ENCODE measurements around the gene NELFE.
"Not testable (repeated sequence)": the region's sequence is repeated elsewhere in the genome, so short reads cannot be mapped to it uniquely, and the experiment has no call there.

NELFE gene

DNA sequence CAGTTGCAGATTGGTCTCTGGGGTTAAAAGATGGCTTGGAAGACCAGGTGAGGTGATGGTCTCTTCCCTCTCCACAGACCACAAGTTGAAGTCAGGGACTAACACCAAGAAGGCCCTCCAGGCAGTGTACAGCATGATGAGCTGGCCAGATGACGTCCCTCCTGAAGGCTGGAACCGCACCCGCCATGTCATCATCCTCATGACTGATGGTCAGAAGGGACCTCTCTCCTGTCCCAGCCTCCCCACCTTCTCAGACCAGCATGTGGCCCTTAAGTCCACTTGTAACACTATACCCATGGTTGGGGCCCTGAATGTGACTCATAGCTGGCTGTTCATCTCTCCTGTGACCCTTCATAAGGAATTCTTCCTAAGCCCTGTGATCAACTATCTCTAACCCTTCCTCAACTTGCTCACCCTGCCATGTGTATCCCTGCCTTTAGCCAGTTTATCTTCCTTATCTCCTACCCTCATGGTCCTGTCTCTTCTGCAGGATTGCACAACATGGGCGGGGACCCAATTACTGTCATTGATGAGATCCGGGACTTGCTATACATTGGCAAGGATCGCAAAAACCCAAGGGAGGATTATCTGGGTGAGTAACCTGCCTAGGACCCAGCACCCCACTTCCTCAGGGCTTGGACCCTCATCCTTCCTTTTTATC lies 9.9 kb downstream of the NELFE start:
- no peak for DNase-seq (ENCODE audit: low spot score)

DNA sequence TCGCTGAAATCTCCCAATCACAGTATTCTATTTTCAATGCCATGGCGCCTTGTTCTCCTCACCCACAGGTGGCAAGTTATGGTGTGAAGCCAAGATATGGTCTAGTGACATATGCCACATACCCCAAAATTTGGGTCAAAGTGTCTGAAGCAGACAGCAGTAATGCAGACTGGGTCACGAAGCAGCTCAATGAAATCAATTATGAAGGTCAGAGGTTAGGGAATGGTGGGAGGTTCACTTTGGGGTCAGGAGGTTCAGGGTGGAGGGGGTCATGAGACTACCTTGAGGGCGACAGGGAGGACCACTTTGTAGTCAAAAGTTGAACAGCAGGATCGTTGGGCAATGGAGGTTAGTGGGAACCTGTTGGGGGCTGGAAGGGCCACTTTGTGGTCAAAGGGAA lies 10.5 kb downstream of the NELFE start:
- DNase-seq (ENCODE audit: low spot score), result no peak

DNA sequence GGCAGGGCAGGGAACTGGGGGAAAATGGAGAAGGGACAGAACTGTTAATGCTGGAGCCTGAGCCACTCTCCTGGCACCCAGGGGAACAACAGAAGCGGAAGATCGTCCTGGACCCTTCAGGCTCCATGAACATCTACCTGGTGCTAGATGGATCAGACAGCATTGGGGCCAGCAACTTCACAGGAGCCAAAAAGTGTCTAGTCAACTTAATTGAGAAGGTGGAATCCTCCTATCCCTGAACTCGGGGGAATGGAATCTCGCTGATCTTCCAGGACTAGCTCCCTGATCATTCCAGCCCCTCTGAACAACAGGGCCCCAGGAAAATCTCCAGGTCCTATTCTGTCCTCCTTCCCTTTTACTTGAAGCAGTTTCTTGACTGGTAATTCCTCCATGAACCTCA lies 10.9 kb downstream of the NELFE start:
- no peak for DNase-seq (ENCODE audit: low spot score)

DNA sequence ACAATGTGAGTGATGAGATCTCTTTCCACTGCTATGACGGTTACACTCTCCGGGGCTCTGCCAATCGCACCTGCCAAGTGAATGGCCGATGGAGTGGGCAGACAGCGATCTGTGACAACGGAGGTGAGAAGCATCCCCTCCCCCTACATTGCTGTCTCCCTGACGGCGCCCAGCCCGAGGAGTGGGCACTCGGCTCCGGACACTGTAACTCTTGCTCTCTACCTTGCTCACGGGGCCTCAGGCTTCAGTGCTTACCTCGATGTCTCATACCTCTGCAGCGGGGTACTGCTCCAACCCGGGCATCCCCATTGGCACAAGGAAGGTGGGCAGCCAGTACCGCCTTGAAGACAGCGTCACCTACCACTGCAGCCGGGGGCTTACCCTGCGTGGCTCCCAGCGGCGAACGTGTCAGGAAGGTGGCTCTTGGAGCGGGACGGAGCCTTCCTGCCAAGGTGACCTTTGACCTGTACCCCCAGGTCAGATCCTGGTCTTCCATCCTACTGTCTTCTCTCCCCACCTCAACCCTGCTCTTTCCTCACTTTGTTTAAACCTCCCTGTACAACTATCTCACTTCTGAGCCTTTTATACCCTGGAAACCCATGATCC lies 11.6 kb downstream of the NELFE start:
- DNase-seq (ENCODE audit: low spot score), result no peak

DNA sequence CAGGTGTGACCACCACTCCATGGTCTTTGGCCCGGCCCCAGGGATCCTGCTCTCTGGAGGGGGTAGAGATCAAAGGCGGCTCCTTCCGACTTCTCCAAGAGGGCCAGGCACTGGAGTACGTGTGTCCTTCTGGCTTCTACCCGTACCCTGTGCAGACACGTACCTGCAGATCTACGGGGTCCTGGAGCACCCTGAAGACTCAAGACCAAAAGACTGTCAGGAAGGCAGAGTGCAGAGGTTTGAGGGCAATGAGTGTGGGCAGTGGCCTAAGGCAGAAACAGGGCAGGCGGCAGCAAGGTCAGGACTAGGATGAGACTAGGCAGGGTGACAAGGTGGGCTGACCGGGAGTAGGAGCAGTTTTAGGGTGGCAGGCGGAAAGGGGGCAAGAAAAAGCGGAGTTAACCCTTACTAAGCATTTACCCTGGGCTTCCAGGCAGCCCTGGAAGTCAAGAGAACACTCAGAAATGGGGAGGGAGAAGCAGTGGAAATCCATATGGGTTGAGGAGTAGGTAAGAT lies 12.3 kb downstream of the NELFE start:
- DNase-seq (ENCODE audit: low spot score), result no peak

DNA sequence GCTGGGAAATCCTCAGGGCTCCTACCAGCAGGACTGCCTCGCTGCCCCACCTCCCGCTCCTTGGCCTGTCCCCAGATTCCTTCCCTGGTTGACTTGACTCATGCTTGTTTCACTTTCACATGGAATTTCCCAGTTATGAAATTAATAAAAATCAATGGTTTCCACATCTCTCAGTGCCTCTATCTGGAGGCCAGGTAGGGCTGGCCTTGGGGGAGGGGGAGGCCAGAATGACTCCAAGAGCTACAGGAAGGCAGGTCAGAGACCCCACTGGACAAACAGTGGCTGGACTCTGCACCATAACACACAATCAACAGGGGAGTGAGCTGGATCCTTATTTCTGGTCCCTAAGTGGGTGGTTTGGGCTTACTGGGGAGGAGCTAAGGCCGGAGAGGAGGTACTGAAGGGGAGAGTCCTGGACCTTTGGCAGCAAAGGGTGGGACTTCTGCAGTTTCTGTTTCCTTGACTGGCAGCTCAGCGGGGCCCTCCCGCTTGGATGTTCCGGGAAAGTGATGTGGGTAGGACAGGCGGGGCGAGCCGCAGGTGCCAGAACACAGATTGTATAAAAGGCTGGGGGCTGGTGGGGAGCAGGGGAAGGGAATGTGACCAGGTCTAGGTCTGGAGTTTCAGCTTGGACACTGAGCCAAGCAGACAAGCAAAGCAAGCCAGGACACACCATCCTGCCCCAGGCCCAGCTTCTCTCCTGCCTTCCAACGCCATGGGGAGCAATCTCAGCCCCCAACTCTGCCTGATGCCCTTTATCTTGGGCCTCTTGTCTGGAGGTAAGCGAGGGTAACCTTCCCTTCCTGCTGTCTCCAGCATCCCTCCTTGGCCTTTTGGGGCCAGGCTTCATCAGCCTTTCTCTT lies 13.0 kb downstream of the NELFE start, which contains the start of gene CFB:
Gene CFB (plus strand): TSS at position 589 of the 863 bp plus-strand sequence. CDS start 127 bp downstream, at position 716.
- DNase-seq (ENCODE audit: low spot score), result no peak

DNA sequence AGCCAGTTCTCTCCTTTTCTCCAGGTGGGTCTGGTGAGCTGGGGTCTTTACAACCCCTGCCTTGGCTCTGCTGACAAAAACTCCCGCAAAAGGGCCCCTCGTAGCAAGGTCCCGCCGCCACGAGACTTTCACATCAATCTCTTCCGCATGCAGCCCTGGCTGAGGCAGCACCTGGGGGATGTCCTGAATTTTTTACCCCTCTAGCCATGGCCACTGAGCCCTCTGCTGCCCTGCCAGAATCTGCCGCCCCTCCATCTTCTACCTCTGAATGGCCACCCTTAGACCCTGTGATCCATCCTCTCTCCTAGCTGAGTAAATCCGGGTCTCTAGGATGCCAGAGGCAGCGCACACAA lies 13.6 kb downstream of the NELFE start:
- DNase-seq (ENCODE audit: low spot score), result no peak

DNA sequence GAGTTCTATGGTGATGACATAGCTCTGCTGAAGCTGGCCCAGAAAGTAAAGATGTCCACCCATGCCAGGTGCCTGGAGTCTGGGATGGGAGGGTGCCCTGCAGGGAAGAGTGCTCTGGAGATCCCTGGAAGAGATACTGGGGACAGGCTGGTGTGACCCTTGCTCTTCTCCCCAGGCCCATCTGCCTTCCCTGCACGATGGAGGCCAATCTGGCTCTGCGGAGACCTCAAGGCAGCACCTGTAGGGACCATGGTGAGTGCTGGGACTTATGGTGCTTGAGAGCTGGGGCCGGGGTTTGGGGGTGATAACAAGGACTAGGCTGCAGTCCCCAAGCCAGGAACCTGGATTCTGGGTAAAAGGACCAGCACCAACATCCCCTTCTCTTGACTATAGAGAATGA lies 15.0 kb downstream of the NELFE start:
- DNase-seq (ENCODE audit: low spot score), result no peak

DNA sequence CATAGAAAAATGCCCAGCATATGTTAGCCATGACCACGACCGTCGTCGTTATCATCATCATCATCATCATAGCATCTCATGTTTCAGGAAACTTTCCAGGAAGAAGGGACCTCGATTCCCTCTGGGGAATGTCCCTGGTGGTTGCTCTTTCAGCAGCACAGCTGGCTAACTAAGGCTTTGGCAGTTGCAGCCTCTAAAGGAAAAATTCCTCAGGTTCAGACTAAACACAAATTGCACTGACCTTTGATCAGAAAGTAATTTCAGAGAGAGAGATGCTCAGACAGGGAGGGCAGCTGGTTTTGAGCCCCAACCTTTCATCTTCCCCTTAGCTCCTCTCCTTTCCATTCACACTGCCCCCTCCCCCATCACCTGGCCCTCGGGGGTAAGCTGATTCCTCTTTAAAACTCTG lies 18.5 kb downstream of the NELFE start:
- DNase-seq (ENCODE audit: low spot score), result no peak

DNA sequence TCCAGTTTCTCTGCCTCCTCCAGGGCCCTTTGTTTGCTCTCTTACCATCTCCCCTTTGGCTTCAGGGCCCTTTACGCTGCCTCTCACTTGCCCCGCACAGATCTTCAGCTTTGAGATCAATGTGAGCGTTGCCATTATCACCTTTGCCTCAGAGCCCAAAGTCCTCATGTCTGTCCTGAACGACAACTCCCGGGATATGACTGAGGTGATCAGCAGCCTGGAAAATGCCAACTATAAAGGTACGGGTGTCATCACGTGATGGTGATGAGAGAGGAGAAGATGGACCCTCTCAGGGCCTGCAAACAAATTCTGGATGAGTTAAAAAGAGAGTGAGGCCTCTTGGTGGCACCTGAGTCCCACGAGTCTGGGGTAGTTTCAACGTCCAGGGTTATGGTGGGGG lies 22.9 kb downstream of the NELFE start:
- DNase-seq (ENCODE audit: low spot score), result no peak

DNA sequence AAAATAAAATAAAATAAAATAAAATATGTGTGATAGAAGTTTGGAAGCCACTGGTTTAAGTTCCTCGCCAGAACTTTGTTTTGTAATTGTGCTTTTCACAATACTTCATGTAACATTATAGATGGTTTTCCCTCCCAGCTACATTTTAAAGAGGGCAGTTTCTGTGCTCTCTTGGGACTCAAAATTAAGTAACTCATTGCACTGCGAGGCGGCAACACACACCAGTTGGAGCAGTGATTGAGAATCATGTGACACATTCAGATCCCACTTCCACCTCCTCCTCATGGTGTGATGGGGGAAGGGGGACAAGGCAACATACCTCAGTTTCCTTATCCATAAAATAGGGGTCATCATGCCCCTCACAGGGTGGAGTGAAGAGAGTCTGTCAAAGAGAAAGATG lies 23.8 kb downstream of the NELFE start:
- DNase-seq (ENCODE audit: low spot score), result no peak

DNA sequence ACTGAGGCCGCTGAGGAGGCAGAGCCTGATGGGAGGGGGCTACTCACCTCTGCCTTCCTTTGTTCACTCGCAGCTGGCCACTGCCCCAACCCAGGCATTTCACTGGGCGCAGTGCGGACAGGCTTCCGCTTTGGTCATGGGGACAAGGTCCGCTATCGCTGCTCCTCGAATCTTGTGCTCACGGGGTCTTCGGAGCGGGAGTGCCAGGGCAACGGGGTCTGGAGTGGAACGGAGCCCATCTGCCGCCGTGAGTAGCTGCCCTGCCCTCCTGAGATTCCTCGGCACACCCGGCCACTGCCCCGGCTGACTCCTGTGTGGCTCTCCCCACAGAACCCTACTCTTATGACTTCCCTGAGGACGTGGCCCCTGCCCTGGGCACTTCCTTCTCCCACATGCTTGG lies 25.2 kb downstream of the NELFE start:
- DNase-seq (ENCODE audit: low spot score), result no peak

DNA sequence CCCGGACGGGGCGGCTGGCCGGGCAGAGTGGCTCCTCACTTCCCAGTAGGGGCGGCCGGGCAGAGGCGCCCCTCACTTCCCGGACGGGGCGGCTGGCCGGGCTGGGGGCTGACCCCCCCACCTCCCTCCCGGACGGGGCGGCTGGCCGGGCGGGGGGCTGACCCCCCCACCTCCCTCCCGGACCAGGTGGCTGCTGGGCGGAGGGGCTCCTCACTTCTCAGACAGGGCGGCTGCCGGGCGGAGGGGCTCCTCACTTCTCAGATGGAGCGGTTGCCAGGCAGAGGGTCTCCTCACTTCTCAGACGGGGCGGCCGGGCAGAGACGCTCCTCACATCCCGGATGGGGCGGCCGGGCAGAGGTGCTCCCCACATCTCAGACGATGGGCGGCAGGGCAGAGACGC lies 26.6 kb downstream of the NELFE start:
- not testable (repeated sequence) for DNase-seq (ENCODE audit: low spot score)

DNA sequence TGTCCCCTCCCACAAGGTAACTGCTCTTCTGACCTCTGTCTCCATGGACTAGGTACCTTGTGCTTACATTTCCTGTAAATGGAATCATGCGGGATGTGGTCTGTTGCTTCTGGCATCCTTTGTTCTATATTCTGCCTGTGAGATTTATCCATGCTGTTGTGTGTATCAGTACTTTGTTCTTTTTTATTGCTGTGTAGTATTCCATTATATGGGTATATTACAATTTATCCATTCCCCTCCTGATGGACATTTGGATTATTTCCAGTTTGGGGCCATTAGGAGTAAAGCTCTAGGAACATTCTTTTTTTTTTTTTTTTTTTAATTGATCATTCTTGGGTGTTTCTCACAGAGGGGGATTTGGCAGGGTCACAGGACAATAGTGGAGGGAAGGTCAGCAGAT lies 27.8 kb downstream of the NELFE start:
- no peak for DNase-seq (ENCODE audit: low spot score)

DNA sequence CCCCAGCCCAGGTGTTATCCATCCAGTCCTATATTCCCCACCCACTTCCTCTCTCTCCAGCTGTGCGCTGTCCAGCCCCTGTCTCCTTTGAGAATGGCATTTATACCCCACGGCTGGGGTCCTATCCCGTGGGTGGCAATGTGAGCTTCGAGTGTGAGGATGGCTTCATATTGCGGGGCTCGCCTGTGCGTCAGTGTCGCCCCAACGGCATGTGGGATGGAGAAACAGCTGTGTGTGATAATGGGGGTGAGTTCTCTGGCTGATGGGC lies 30.2 kb downstream of the NELFE start:
- DNase-seq (ENCODE audit: low spot score), result no peak

DNA sequence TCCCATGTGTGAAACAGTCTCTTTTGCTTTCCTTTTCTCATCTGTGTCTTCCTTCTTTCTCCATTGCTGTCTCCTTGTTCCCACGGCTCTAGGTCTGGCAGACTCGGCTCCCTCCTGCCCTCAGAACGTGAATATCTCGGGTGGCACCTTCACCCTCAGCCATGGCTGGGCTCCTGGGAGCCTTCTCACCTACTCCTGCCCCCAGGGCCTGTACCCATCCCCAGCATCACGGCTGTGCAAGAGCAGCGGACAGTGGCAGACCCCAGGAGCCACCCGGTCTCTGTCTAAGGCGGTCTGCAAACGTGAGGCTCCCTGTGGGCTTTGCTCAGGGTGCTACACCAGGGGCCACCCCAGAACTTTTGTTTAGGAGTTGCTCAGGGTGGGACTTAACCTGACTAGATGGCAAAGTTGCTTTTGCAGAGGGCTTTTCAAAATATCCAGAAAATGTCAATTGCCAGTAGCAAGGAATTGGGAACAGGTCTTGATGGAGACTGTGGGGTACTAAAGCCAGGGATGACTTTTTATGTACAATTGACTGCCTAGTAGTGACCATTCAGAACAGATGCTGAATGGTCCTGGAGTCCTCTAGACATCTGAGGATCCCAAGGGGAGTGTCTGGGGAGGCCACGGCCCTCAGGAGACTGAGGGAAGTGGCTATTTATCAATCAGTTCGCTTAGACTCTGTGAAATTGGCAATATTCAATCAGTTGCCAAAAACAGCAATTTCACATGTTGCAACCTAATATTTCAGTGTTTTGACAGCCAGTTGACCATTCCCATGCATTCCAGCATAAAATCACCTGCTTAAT lies 30.7 kb downstream of the NELFE start:
- DNase-seq (ENCODE audit: low spot score), result no peak

DNA sequence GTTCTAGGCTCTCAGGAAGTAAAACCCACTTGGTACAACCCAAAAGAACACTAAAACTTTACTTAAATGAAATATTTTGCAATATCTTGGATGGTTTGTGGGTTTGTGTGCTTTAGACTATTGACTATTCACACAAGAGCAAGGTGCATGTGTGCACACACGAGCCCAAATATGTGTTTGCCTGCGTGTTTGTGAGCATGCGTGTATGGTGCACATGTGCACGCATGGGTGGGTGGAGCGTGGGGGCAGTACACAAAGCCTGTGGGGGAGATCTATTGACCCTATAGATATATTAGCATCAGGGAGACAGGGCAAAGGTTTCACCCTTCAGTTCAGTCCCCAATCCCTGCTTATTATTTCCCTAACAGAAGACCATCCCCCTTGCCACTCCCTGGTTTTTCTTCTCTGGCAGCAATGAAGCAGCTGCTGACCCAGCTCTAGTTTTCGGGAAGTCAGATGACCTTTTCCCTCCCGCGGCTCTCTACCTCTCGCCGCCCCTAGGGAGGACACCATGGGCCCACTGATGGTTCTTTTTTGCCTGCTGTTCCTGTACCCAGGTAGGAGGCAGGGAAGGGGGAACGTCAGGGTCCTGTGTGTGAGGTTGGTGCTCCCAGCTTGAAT lies 31.4 kb downstream of the NELFE start, which contains the start of gene C2:
Gene C2 (plus strand): TSS at position 476 of the 621 bp plus-strand sequence. CDS start 36 bp downstream, at position 512.
- no peak for DNase-seq (ENCODE audit: low spot score)

DNA sequence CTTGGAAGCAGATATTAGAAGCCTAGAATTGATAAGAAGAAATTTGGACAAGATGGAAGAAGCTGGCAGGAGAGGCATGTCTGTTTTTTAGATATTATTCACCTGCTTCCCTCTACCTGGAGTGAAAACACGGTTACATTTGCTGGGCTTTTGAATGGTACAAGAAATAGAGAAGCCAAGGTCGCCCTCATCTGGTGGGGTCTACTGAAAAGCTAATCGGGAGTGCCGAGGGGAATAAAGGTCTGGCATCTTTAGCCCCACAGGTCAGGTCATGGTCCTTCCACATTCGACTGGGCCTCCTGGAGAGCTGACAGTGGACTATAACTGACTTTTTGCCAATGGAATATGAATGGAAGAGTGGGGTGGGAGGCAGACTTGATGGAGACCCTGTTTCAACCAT lies 35.8 kb downstream of the NELFE start:
- DNase-seq (ENCODE audit: low spot score), result peak; percentile 31

DNA sequence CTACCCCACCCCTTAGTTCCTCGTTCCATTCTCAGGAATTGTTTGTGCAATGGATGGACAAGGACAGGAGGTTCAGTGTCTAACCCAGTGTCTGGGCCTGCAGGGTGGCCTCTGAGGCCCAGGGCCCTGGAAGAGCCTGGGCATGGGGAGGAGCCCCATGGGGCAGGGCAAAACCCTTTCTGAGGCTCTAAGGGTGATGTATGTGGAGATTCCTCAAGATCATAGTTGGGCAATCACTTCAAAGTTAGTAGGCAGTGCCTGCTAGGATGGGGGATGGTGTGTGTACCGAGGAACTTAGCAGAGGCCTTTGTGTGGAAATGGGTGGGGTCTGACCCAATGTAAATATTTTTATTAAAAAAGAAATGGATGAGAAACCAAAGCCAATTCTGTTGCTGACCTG lies 38.0 kb downstream of the NELFE start:
- DNase-seq (ENCODE audit: low spot score), result no peak

DNA sequence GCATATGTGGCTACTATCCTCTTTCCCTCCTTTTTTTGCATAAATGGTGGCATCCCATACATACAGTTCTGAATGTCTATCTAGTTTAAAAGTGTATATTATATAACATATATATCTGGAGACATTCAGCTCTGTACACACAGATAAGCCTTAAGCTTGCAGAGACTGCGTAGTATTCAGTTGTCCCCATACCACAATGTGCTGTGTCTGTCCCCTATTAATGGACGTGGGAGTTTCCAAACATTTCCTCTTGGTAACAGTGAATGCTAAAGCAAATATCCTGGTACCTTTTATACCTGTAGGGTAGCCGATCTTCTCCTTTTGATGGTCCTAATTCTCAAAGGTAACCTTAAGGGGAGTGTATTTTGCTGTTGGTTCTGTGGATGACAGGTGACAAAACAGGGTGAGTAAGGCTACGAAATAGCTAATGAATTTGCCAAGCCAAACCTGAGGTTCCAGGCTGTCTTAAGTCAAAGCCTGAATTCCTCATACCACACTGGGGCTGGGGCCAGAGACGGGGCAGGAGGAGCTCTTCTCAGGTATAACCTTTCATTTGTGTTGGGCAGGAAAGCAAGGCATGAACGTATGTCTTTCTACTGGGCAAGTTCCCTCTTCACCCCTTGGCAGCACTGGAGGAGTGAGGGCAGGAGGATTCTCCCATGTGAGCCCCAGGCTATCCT lies 39.0 kb downstream of the NELFE start:
- no peak for DNase-seq (ENCODE audit: low spot score)

DNA sequence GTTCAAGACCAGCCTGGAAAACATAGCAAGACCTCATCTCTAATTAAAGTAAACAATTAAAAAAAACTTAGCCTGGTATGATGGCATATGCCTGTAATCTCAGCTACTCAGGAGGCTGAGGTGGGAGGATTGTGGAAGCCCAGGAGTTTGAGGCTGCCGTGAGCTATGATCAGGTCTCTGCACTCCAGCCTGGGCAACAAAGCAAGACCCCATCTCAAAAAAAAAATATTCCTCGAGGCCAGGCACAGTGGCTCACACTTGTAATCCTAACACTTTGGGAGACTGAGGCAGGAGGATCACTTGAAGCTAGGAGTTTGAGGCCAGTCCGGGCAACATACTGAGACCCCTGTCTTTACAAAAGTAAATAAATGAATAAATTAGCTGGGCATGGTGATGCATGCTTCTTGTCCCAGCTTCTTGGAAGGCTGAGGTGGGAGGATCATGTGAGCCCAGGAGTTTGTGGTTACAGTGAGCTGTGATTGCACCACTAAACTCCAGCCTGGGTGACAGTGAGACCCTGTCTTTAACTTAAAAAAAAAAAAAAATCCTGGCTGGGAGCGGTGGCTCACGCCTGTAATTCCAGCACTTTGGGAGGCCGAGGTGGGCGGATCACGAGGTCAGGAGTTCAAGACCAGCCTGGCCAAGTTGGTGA lies 40.6 kb downstream of the NELFE start:
- DNase-seq (ENCODE audit: low spot score), result no peak

All from activated CD4-positive, alpha-beta T cell treated with anti-CD3 and anti-CD28 coated beads, Interleukin-2, Interleukin-4, amounts not matched to agents 100 ng/mL and 50 ng/mL, durations not matched to agents 16 hours and 8 hours (primary cell).